K562 (cell line): Measurements from ENCODE around the gene CR2. TPM values are rescaled to one million over a fixed set of nuclear protein-coding genes. Genes with fewer than 3 reads are reported as not detected.
A peak's percentile ranks its signal among the peaks of the same experiment; 100 is the strongest.

Experiments
- ATF7 ChIP-seq: fragments of 450-650 bp; IDR thresholded peaks from 2 replicates; pipeline ENCODE4 v1.7.1; 2014; ENCODE audit warnings: mild to moderate bottlenecking, moderate library complexity
- CEBPZ ChIP-seq: fragments of 150-350 bp; IDR thresholded peaks from 2 replicates; pipeline ENCODE4 v1.6.1; 2014; ENCODE audit warnings: low read depth, mild to moderate bottlenecking, low read length, borderline replicate concordance
- COPS2 ChIP-seq: fragments of 450-650 bp; conservative IDR thresholded peaks from 2 replicates; pipeline ENCODE4 v1.6.1; 2016; ENCODE audit warnings: mild to moderate bottlenecking, moderate library complexity
- E2F8 ChIP-seq: fragments of 450-650 bp; IDR thresholded peaks from 2 replicates; pipeline ENCODE4 v1.7.1; 2018; ENCODE audit warnings: mild to moderate bottlenecking, low read depth; ENCODE audit not compliant: partially characterized antibody
- ELF4 ChIP-seq: fragments of 450-650 bp; formaldehyde crosslinking; IDR thresholded peaks from 2 replicates; pipeline ENCODE4 v1.4.0; 2022; ENCODE audit warnings: missing genetic modification characterization
- HDAC6 ChIP-seq: IDR thresholded peaks from 2 replicates; pipeline ENCODE4 v1.6.1; 2012; ENCODE audit warnings: low read depth, mild to moderate bottlenecking, control low read depth, inconsistent platforms, low read length, moderate library complexity
- HOXB6 ChIP-seq: fragments of 250-450 bp; sonication (Bioruptor Pico); IDR thresholded peaks from 2 replicates; pipeline ENCODE4 v1.5.1; 2022; ENCODE audit warnings: mild to moderate bottlenecking, borderline replicate concordance
- MLLT1 ChIP-seq, 2 experiments: fragments of 450-650 bp; IDR thresholded peaks; 2 replicates each; pipeline ENCODE4 v1.6.1; 2016
- NCOA1 ChIP-seq: fragments of 450-650 bp; IDR thresholded peaks from 2 replicates; pipeline ENCODE4 v1.6.1; 2016; ENCODE audit warnings: low read depth
- NFIC ChIP-seq: fragments of 450-650 bp; IDR thresholded peaks from 2 replicates; pipeline ENCODE4 v1.6.1; 2017; ENCODE audit warnings: mild to moderate bottlenecking, inconsistent platforms
- PRPF4 ChIP-seq: fragments of 200-400 bp; formaldehyde crosslinking; IDR thresholded peaks from one replicate; pipeline ENCODE4 v1.6.1; 2017; ENCODE audit warnings: low read length, low read depth, mild to moderate bottlenecking; ENCODE audit not compliant: insufficient read depth, poor library complexity, severe bottlenecking
- PTBP1 ChIP-seq: fragments of 200-400 bp; formaldehyde crosslinking; IDR thresholded peaks from 2 replicates; pipeline ENCODE4 v1.6.1; 2017; ENCODE audit warnings: low read depth, low read length
- SREBF1 ChIP-seq: fragments of 150-350 bp; IDR thresholded peaks from 2 replicates; pipeline ENCODE4 v1.6.1; 2014; ENCODE audit warnings: antibody characterized with exemption, low read depth, low read length, borderline replicate concordance
- TFAM ChIP-seq: fragments of 250-450 bp; sonication (Bioruptor Pico); conservative IDR thresholded peaks from 2 replicates; pipeline ENCODE4 v1.5.0; 2021; ENCODE audit warnings: mild to moderate bottlenecking, moderate library complexity
- TOE1 ChIP-seq, 2 experiments: fragments of 450-650 bp in 1 of 2; sonication (generic) in 1 of 2; formaldehyde crosslinking in 1 of 2; IDR thresholded peaks; 2 replicates each; pipeline versions ENCODE4 v1.7.1 to v1.8.0; 2016 to 2022; ENCODE audit warnings: borderline replicate concordance in 2 of 2, mild to moderate bottlenecking in 2 of 2, antibody characterized with exemption in 1 of 2, inconsistent platforms in 1 of 2, low read depth in 1 of 2, missing genetic modification reagents in 1 of 2, moderate library complexity in 1 of 2
- ZNF280B ChIP-seq: fragments of 250-450 bp; sonication (Bioruptor Pico); IDR thresholded peaks from 2 replicates; pipeline ENCODE4 v1.5.1; 2021; ENCODE audit warnings: mild to moderate bottlenecking
- ZNF436 ChIP-seq: fragments of 250-450, 450-650 bp; sonication (Bioruptor Pico); formaldehyde crosslinking; IDR thresholded peaks from 2 replicates; pipeline ENCODE4 v1.7.0; 2020; ENCODE audit warnings: mild to moderate bottlenecking
- polyA plus RNA-seq, 8 experiments: library from polyadenylated mRNA; depleted of rRNA in 4 of 8; stranded (reverse) in 5 of 8; unstranded in 3 of 8; fragments of >200 nt; fragmentation: Nextera tagmentation in 2 of 8; fragmentation: Illumina TruSeq in 1 of 8; extraction: Ambion mirVana in 2 of 8; extraction: Trizol in 1 of 8; gene quantifications; 2 replicates each; pipeline versions ENCODE4 v1.2.1 to v1.2.3, GENCODE V29; 2011 to 2014; ENCODE audit warnings: inconsistent platforms in 1 of 8, missing spikeins in 1 of 8
- total RNA-seq, 7 experiments: library from RNA; depleted of rRNA in 6 of 7; stranded (reverse); fragments of >200 nt in 6 of 7; fragmentation: Illumina TruSeq in 2 of 7; extraction: Trizol in 2 of 7; gene quantifications; 2 replicates each; pipeline versions ENCODE4 v1.2.1 to v1.2.3, GENCODE V29; 2011 to 2021; ENCODE audit warnings: low replicate concordance in 1 of 7

CR2 gene
- total and polyA plus RNA-seq, 9 of the 15 experiments (the other 6 are each of a cell fraction or from before 2014, with no cell fraction given), result 0.07 to 0.67 (median 0.37) TPM

GRCh38 chr1:207519505-207520399 lies 65.6 kb downstream of the CR2 start (continued):
- TF ChIP-seq NFIC (peak; percentile 96), ZNF280B (CRISPR knock-in tag) (no peak), NCOA1 (peak; percentile 95; the same call in 1 of the 2 replicates), ZNF436 (no peak), HOXB6 (CRISPR knock-in tag) (no peak), HDAC6 (no peak), SREBF1 (no peak), ATF7 (peak; percentile 76), ELF4 (CRISPR knock-in tag) (peak; percentile 89), COPS2 (no peak), TOE1 (IDR thresholded peaks at IDR 0.05; ENCODE audit: borderline replicate concordance) (peak; percentile 60; the same call in 1 of the 2 replicates), TOE1 (CRISPR knock-in tag; IDR thresholded peaks at IDR 0.05; ENCODE audit: borderline replicate concordance, low read depth) (no peak), CEBPZ (no peak), MLLT1 (IDR thresholded peaks at IDR 0.05) (peak; percentile 52 to 78; a peak in 2 of 4 replicates), E2F8 (no peak), TFAM (CRISPR knock-in tag) (no peak), PRPF4 (no peak), PTBP1 (no peak)
